Body of pancreas (tissue), 4 donors: ENCODE measurements around the gene TSPAN18. TPM values are rescaled to one million over a fixed set of nuclear protein-coding genes. Genes with fewer than 3 reads are reported as not detected.

ENCODE experiments used
- ATAC-seq: fragments of 150-250 bp; one replicate; pipeline ENCODE4 v1.9.1; 2016
- DNase-seq, 4 donors: peaks; one replicate each; pipeline ENCODE4 v3.0.0-alpha.2; 2019
- H3K27ac ChIP-seq, 4 donors: fragments of 200-600 bp; sonication (generic); 1 replicate in 3 of 4; 2 replicates in 1 of 4; pipeline versions ENCODE4 v1.5.1 to v1.6.1; 2016 to 2019; ENCODE audit warnings: mild to moderate bottlenecking in 1 of 4, mixed read lengths in 1 of 4, moderate library complexity in 1 of 4
- H3K27me3 ChIP-seq, 2 donors: fragments of 200-600 bp; sonication (generic); one replicate each; pipeline ENCODE4 v1.6.0; 2016; ENCODE audit warnings: mild to moderate bottlenecking in 1 of 2
- H3K36me3 ChIP-seq, 2 donors: fragments of 200-600 bp; sonication (generic); replicated peaks in 1 of 2; 2 replicates each; pipeline ENCODE4 v1.5.1; 2016; ENCODE audit warnings: low read depth in 2 of 2; ENCODE audit not compliant: insufficient read depth in 1 of 2
- H3K4me1 ChIP-seq: fragments of 200-600 bp; sonication (generic); one replicate; pipeline ENCODE4 v1.6.0; 2016
- H3K4me3 ChIP-seq, 2 donors: fragments of 200-600 bp; sonication (generic); 1 replicate in 1 of 2; 2 replicates in 1 of 2; pipeline ENCODE4 v1.5.1; 2016 to 2019
- H3K9me3 ChIP-seq, 3 donors: fragments of 200-600 bp; sonication (generic); 1 replicate in 2 of 3; 2 replicates in 1 of 3; pipeline ENCODE4 v1.5.1; 2016
- POLR2A ChIP-seq, 3 donors: fragments of 450-650 bp; IDR thresholded peaks; one replicate each; pipeline ENCODE4 v1.6.1; 2016; ENCODE audit warnings: antibody characterized with exemption in 3 of 3, mild to moderate bottlenecking in 2 of 3
- WGBS, 2 donors: methylation state at CpG; one replicate each; pipeline ENCODE4 v1.1.5; 2017; 5-methylcytosine and 5-hydroxymethylcytosine counted together
- intact Hi-C: fragments of 100-400 bp; cut with DNase I; formaldehyde crosslinking; loops from one replicate; pipeline ENCODE4 v1.15.1; 2023
- total RNA-seq, 2 donors: library from RNA; depleted of rRNA; stranded (reverse); fragments of >200 nt; gene quantifications; one replicate each; pipeline ENCODE4 v1.1.0, GENCODE V29; 2016
- TF ChIP-seq, protein P1 (sequence below), 7 experiments: fragments of 450-650 bp in 4 of 7; fragments of 200-600 bp in 3 of 7; sonication (generic) in 3 of 7; IDR thresholded peaks; one replicate each; pipeline ENCODE4 v1.5.1; 2016 to 2019; ENCODE audit warnings: antibody characterized with exemption in 7 of 7

The TSPAN18 gene
- total RNA-seq, 2 donors from 2014 or later, result 2.1 to 3.0 TPM

DNA sequence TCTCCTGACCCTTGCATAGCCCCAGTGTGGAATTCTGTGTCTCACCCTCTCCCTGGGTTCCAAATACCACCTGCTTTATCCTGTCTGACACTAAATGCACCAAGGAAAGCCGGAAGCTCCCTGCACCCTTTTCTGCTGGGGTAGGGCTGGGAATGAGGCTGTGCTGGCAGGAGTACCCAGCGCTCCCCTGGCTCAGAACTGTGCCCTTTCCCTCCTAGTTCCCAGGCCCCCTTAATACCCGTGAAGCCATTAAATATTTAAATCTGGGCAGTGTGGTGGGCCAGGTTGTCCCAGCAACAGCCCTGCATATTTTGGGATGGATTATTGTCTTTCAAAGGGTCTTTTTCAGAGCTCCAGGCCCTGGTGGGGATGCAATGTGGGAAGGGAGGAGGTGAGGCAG is 160.9 kb downstream of the TSPAN18 start:
- no peak for TF ChIP-seq POLR2A (IDR thresholded peaks at IDR 0.05)
- TF ChIP-seq, protein P1, sequence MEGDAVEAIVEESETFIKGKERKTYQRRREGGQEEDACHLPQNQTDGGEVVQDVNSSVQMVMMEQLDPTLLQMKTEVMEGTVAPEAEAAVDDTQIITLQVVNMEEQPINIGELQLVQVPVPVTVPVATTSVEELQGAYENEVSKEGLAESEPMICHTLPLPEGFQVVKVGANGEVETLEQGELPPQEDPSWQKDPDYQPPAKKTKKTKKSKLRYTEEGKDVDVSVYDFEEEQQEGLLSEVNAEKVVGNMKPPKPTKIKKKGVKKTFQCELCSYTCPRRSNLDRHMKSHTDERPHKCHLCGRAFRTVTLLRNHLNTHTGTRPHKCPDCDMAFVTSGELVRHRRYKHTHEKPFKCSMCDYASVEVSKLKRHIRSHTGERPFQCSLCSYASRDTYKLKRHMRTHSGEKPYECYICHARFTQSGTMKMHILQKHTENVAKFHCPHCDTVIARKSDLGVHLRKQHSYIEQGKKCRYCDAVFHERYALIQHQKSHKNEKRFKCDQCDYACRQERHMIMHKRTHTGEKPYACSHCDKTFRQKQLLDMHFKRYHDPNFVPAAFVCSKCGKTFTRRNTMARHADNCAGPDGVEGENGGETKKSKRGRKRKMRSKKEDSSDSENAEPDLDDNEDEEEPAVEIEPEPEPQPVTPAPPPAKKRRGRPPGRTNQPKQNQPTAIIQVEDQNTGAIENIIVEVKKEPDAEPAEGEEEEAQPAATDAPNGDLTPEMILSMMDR (IDR thresholded peaks at IDR 0.05), result no peak
- DNase-seq (no peak), ATAC-seq (no peak)
- Histone ChIP-seq H3K36me3 (no peaks in the 10 kb centered on the region), H3K4me1 (no peaks in the 10 kb centered on the region), H3K27ac (no peak overlapping the region), H3K9me3 (no peaks in the 10 kb centered on the region), H3K4me3 (no peak overlapping the region), H3K27me3 (no peaks in the 10 kb centered on the region)
- WGBS, 2 donors, result 67 to 76% methylated on average over 2 to 3 of the region's 3 CpGs
- intact Hi-C loops, result no loop called here

DNA sequence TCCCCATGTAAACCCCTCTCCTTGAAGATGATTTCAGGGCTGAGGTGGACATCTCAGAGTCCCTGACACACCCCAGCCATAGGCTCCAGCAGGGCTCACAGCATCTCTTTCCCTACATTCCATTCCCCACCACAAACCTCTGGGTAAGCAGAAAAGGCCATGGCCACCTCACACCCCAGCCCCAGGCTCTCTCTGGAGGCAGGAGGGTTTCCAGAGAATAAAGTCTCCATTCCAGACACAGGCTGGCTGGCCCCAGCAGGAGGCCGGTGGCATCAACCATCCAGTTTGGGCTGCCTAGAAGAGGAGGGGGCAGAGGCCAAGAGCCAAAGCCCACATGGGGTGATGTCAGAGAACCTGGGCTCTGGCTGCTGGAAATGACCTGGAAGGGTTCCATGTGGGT is 162.5 kb downstream of the TSPAN18 start:
- intact Hi-C loops, result no loop called here
- TF ChIP-seq, protein P1 (IDR thresholded peaks at IDR 0.05), result no peak
- TF ChIP-seq POLR2A (IDR thresholded peaks at IDR 0.05), result no peak
- H3K4me1 ChIP-seq, result no peaks in the 10 kb centered on the region

DNA sequence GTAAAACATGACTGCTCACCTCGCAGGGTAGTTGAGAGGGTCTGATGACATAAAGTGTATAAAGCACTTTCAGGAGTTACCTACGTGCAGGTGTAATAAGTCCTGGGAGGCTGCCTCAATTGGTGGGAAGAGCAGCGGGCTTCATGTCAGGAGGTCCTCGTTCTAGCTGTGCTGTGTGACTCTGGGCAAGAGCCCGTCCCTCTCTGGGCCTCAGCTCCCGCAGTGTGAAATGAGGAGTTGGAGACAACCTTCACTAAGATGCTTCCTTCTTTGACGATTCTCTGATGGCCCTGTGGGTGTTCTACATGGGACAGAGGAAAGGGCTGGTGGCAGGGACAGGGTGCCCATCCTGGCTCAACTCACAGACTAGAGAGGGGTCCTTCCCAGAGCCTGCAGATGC is 166.1 kb downstream of the TSPAN18 start:
- 71 to 78% methylated on average over 7 of the region's 7 CpGs for WGBS, 2 donors
- no peak for DNase-seq
- no peaks in the 10 kb centered on the region for H3K36me3 ChIP-seq
- no peaks in the 10 kb centered on the region for H3K9me3 ChIP-seq
- no peak overlapping the region for H3K27ac ChIP-seq
- intact Hi-C loops, result no loop called here
- ATAC-seq, result no peak
- no peak for TF ChIP-seq POLR2A (IDR thresholded peaks at IDR 0.05)
- TF ChIP-seq, protein P1 (IDR thresholded peaks at IDR 0.05), result no peak
- no peak overlapping the region for H3K4me3 ChIP-seq
- no peaks in the 10 kb centered on the region for H3K4me1 ChIP-seq
- H3K27me3 ChIP-seq, result peaks cover 0 to 6% of the 10 kb centered on the region in 2 donors

More for the DNA sequence above, 162.5 kb downstream of the TSPAN18 start:
- WGBS, 2 donors, result 90 to 100% methylated on average over 1 of the region's 1 CpG
- Histone ChIP-seq H3K9me3 (no peaks in the 10 kb centered on the region), H3K27ac (no peak overlapping the region), H3K36me3 (no peaks in the 10 kb centered on the region), H3K27me3 (no peaks in the 10 kb centered on the region), H3K4me3 (no peak overlapping the region)
- ATAC-seq (no peak), DNase-seq (no peak)

DNA sequence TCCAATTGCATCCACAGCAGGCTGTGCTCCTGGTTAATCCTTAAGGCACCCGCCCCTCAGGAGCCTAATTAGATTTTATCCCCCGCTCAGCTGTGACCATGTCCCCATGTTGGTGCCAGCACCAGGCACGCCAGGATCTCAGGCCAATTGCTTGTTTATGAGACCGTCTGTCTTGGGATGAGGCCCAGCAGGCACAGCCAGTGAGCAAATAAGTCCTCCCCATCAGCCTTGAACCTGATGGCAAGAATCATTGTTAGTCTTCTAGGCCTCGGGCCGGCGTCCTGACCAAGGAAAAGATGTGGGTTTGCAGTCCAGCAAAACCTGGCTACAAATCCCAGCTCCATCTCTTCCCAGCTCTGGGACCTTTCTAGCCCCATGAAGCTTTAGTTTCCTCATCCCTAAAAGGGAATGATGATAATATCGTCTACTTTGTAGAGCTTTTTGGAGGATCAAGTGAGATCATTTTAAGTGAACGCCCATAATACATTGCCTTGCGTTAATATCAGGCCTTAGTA is 166.6 kb downstream of the TSPAN18 start:
- Histone ChIP-seq H3K27me3 (peaks cover 0 to 6% of the 10 kb centered on the region in 2 donors), H3K4me1 (no peaks in the 10 kb centered on the region), H3K4me3 (no peak overlapping the region), H3K36me3 (no peaks in the 10 kb centered on the region), H3K9me3 (no peaks in the 10 kb centered on the region), H3K27ac (no peak overlapping the region)
- 60 to 72% methylated on average over 8 to 10 of the region's 10 CpGs for WGBS, 2 donors
- DNase-seq, result no peak
- ATAC-seq, result no peak
- TF ChIP-seq, protein P1 (IDR thresholded peaks at IDR 0.05), result no peak
- no peak for TF ChIP-seq POLR2A (IDR thresholded peaks at IDR 0.05)
- intact Hi-C loops, result no loop called here
